ENCODE data around the gene NDUFB8.

DNA sequence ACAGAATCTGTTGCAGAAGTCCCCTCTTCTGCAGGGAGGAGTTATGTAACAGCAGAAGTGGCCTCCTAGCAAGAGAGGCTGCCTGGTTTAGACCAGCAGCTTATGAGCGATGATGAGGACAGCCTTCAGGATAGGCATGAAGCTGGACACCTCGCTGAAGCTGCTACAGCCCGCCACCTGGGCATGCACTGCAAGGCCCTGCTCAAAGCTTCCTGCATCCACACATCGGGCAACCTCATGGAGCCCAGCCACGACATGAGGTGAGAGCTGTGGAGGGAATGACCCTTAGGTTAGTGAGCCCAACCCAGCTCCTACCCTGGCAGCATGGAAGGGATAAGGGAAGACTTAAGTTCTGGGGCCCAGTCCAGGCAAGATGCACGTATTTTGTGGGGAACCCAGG is 42.1 kb downstream of the NDUFB8 start:
- no peak for TF ChIP-seq CTCF (IDR thresholded peaks at IDR 0.05; ENCODE audit: borderline replicate concordance, extremely low read depth, low read length, poor library complexity, severe bottlenecking)
- no peak for TF ChIP-seq EZH2 (IDR thresholded peaks at IDR 0.05; ENCODE audit: borderline replicate concordance, low read depth, low read length, severe bottlenecking)
